H1 (cell line): Measurements from ENCODE around the gene CHEK2. TPM values are rescaled to one million over a fixed set of nuclear protein-coding genes. Genes with fewer than 3 reads are reported as not detected.

ENCODE experiments used
- ATF2 ChIP-seq: IDR thresholded peaks from 2 replicates; pipeline ENCODE4 v1.6.1; 2012; ENCODE audit warnings: low read length, inconsistent platforms
- MAX ChIP-seq: IDR thresholded peaks from 2 replicates; pipeline ENCODE4 v1.6.1; 2012; ENCODE audit warnings: inconsistent platforms
- POLR2A ChIP-seq, 2 experiments: IDR thresholded peaks; 1 replicate in 1 of 2; 2 replicates in 1 of 2; pipeline ENCODE4 v1.6.1; 2011; ENCODE audit warnings: low read depth in 2 of 2, low read length in 2 of 2, mild to moderate bottlenecking in 2 of 2; ENCODE audit errors: control extremely low read depth in 1 of 2
- RAD21 ChIP-seq, 2 experiments: IDR thresholded peaks in 1 of 2; conservative IDR thresholded peaks in 1 of 2; 2 replicates each; pipeline ENCODE4 v1.6.1; 2011; ENCODE audit warnings: low read depth in 2 of 2, low read length in 2 of 2, improper control_type of control experiment in 1 of 2, inconsistent platforms in 1 of 2, mild to moderate bottlenecking in 1 of 2, moderate library complexity in 1 of 2
- SP1 ChIP-seq: IDR thresholded peaks from 2 replicates; pipeline ENCODE4 v1.6.1; 2011; ENCODE audit warnings: low read depth, low read length
- polyA plus RNA-seq, 7 experiments: library from polyadenylated mRNA; depleted of rRNA in 3 of 7; stranded (reverse) in 5 of 7; unstranded in 2 of 7; fragments of >200 nt in 5 of 7; fragments of 200-250 nt in 2 of 7; gene quantifications; 1 replicate in 5 of 7; 2 replicates in 1 of 7; 4 replicates in 1 of 7; pipeline versions ENCODE4 v1.2.1 to v1.2.3, GENCODE V29; 2011 to 2013; ENCODE audit warnings: missing spikeins in 2 of 7, mixed read lengths in 2 of 7
- total RNA-seq: library from RNA; stranded (reverse); fragmentation: NEBNext Ultra II Directional; extraction: Animal tissue kit (Norgen Biotek cat#: 25700); gene quantifications from 2 replicates; pipeline ENCODE4 v1.2.1, GENCODE V29; 2021

CHEK2 gene
- total and polyA plus RNA-seq, 2 of the 8 experiments (the other 6 are each of a cell fraction or from before 2014, with no cell fraction given) = 74.9 to 89.5 TPM

DNA sequence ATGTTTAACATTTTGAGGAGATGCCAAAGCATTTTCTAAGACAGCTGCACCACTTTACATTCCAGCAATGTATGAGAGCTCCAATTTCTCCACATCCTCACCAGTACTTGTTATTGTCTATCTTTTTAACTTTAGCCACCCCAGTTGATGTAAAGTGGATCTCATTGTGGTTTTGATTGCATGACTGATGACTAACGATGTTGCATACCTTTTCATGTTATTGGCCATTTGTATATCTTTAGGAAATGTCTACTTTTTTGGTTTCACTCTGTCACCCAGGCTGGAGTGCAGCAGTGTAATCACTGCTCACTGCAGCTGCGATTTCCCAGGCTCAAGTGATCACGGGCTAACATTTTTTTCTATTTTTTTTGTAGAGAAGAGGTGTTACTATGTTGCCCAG lies 70.9 kb downstream of the CHEK2 start (continued):
- TF ChIP-seq MAX (no peak), RAD21 (IDR thresholded peaks at IDR 0.05 in 1 of 2, conservative IDR thresholded peaks at IDR 0.05 in 1 of 2; ENCODE audit: low read depth in 2 of 2, low read length in 2 of 2) (no peak), ATF2 (no peak), POLR2A (IDR thresholded peaks at IDR 0.05; ENCODE audit: control extremely low read depth in 1 of 2, low read depth in 2 of 2, low read length in 2 of 2) (no peak), SP1 (no peak)
